PFSK-1 (cell line): ENCODE measurements around the gene TULP4.

ENCODE experiments used
- FOXP2 ChIP-seq: optimal IDR thresholded peaks from 2 replicates; pipeline ENCODE3; 2011; ENCODE audit warnings: borderline replicate concordance, control low read depth, inconsistent platforms; ENCODE audit not compliant: insufficient read depth; ENCODE audit errors: extremely low read length, extremely low read depth
- POLR2AphosphoS5 ChIP-seq: IDR thresholded peaks from 2 replicates; pipeline ENCODE4 v1.6.1; 2012; ENCODE audit warnings: low read depth, mild to moderate bottlenecking, control low read depth, low read length, moderate library complexity
- SIN3A ChIP-seq: IDR thresholded peaks from 2 replicates; pipeline ENCODE4 v1.6.1; 2012; ENCODE audit warnings: mild to moderate bottlenecking, low read length, moderate library complexity, borderline replicate concordance; ENCODE audit not compliant: insufficient read depth
- TAF1 ChIP-seq: IDR thresholded peaks from 2 replicates; pipeline ENCODE4 v1.6.1; 2012; ENCODE audit warnings: low read length, control low read depth, borderline replicate concordance; ENCODE audit not compliant: insufficient read depth
- TF ChIP-seq, protein P1 (sequence below), 2 experiments: IDR thresholded peaks; 2 replicates each; pipeline versions ENCODE4 v1.6.1 to v1.8.0; 2011 to 2012; ENCODE audit warnings: low read depth in 2 of 2, low read length in 2 of 2, control low read depth in 1 of 2, inconsistent platforms in 1 of 2, mild to moderate bottlenecking in 1 of 2, moderate library complexity in 1 of 2; ENCODE audit not compliant: insufficient read depth in 1 of 2

Gene TULP4

DNA sequence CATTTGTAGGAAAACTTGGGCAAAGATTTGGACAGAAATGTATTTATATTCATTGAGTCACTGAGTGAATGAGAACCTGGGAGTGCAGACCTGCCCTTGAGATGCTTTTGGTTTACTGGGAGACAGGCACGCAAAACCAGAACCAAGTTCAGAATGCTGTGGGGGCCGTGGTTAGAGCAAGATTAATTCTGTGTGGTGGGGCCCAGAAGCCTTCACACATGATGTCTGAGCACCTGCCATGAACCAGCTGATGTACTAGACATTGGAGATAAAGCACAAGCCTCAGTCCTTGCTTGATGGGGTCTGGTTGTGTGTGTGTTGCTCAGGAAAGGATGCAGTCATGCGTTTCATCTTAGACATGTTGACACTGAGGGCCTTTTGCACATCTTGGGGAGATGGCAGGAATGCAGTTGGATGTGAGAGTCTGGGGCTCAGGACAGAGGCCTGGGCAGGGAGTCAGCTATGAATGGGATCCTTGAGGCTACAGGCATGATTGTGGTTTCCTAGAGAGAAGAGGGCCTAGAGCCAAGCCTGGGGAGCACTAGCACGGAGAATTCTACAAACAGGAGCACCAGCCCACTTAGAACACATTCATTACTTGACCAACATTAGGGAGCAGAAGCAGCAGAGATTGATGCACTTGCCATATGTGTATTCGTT, 133.3 kb downstream of the TULP4 start:
- no peak for TF ChIP-seq TAF1
- no peak for TF ChIP-seq SIN3A
- TF ChIP-seq POLR2AphosphoS5, result no peak
- TF ChIP-seq, protein P1, sequence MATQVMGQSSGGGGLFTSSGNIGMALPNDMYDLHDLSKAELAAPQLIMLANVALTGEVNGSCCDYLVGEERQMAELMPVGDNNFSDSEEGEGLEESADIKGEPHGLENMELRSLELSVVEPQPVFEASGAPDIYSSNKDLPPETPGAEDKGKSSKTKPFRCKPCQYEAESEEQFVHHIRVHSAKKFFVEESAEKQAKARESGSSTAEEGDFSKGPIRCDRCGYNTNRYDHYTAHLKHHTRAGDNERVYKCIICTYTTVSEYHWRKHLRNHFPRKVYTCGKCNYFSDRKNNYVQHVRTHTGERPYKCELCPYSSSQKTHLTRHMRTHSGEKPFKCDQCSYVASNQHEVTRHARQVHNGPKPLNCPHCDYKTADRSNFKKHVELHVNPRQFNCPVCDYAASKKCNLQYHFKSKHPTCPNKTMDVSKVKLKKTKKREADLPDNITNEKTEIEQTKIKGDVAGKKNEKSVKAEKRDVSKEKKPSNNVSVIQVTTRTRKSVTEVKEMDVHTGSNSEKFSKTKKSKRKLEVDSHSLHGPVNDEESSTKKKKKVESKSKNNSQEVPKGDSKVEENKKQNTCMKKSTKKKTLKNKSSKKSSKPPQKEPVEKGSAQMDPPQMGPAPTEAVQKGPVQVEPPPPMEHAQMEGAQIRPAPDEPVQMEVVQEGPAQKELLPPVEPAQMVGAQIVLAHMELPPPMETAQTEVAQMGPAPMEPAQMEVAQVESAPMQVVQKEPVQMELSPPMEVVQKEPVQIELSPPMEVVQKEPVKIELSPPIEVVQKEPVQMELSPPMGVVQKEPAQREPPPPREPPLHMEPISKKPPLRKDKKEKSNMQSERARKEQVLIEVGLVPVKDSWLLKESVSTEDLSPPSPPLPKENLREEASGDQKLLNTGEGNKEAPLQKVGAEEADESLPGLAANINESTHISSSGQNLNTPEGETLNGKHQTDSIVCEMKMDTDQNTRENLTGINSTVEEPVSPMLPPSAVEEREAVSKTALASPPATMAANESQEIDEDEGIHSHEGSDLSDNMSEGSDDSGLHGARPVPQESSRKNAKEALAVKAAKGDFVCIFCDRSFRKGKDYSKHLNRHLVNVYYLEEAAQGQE (IDR thresholded peaks at IDR 0.05; ENCODE audit: insufficient read depth in 1 of 2, low read depth in 2 of 2, low read length in 2 of 2), result no peak
- no peak for TF ChIP-seq FOXP2

DNA sequence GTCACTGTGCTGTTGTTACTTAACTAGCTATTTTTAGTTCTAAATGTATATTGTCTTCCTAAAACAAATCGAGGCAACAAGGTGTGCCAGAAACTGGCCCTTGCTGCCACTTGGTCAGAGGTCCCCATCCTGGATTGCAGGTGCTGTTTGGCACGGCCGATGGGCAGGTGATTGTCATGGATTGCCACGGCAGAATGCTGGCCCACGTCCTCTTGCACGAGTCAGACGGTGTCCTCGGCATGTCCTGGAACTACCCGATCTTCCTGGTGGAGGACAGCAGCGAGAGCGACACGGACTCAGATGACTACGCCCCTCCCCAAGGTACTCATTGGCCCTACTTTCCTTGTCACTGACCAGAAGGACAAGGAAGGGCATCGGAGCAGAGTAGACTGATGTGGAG, 136.6 kb downstream of the TULP4 start:
- TF ChIP-seq TAF1 (no peak), SIN3A (no peak), FOXP2 (no peak), POLR2AphosphoS5 (no peak)
- TF ChIP-seq, protein P1 (IDR thresholded peaks at IDR 0.05; ENCODE audit: insufficient read depth in 1 of 2, low read depth in 2 of 2, low read length in 2 of 2), result no peak

DNA sequence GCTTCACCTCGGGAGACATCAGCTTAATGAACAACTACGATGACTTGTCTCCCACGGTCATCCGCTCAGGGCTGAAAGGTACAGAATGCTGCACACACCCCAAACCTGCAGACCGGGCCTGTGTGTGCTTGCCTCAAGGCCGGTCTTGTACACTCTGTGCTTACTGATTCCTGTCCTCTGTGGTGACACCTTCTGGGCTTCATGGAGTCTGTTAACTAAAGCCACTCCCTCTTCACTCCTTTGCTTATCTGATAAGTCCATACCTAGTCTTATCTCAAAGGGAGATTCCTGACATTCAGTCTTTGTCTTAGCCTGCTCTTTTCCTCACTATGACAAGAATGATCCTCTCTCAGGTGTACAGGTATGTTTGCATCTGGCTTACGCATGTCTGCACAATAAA, 139.9 kb downstream of the TULP4 start:
- TF ChIP-seq POLR2AphosphoS5, result no peak
- no peak for TF ChIP-seq SIN3A
- TF ChIP-seq, protein P1 (IDR thresholded peaks at IDR 0.05; ENCODE audit: insufficient read depth in 1 of 2, low read depth in 2 of 2, low read length in 2 of 2), result no peak
- TF ChIP-seq FOXP2, result no peak
- no peak for TF ChIP-seq TAF1

DNA sequence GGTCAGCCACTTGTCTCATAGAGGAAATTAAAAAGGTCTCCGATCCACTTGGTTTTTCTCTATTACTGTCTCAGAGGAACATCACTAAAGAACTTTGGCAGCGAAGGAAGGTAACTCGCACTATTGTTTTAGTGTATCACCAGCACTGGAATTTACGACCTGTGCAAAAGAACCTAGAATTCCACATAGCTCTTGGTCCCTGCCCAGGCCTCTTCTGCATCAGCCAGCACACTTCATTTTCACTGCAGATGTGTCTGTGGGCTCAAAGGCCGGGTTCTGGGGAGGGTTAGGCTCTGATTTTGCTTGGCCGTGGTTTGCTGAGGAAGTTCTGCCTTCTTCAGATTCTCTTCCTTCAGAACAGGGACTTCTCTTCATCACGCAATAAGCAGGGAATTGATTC, 144.9 kb downstream of the TULP4 start:
- TF ChIP-seq POLR2AphosphoS5 (no peak), FOXP2 (no peak), TAF1 (no peak), SIN3A (no peak)
- TF ChIP-seq, protein P1 (IDR thresholded peaks at IDR 0.05; ENCODE audit: insufficient read depth in 1 of 2, low read depth in 2 of 2, low read length in 2 of 2), result no peak

DNA sequence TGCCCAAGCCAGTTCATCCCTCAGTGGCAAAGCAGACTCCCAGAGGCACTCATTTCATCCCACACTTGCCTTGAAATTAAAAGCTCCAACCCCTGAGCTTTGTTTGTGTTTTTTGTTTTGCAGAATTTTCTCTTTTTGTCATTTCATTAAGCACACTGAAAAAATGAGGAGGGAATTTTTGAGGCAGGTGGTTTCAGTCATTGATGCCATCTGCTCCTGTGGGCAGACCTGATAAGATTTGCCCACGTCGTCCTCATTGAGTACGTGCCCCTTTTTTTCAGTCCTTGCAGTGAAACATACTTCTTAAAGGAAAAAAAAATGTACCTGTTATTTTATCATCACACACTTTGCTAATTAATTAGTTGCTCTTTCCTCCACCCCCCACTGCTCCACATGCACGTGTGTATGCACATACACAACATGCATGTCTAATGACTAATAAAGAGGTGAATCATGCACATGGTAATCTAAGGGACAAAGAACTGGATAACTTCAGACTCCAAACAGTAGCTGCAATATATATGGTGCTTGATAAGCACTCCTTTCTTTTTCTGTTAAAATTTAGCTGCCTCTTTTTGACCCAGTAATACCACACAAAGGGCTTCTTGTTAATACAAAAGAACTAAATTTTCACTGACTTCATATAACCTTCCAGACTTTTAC, 145.5 kb downstream of the TULP4 start:
- TF ChIP-seq SIN3A (no peak), POLR2AphosphoS5 (no peak), TAF1 (no peak), FOXP2 (no peak)
- TF ChIP-seq, protein P1 (IDR thresholded peaks at IDR 0.05; ENCODE audit: insufficient read depth in 1 of 2, low read depth in 2 of 2, low read length in 2 of 2), result no peak
